H9 (cell line): Measurements from ENCODE around the gene PRPF19. TPM values are rescaled to one million over a fixed set of nuclear protein-coding genes. Genes with fewer than 3 reads are reported as not detected.

ENCODE experiments used
- DNase-seq: peaks from one replicate; pipeline ENCODE4 v3.0.0-alpha.2; 2017
- H2AFZ ChIP-seq: one replicate; pipeline ENCODE4 v1.6.1; 2013; ENCODE audit warnings: mild to moderate bottlenecking, low read length, control low read depth, moderate library complexity
- H2AK5ac ChIP-seq: 2 replicates; pipeline ENCODE4 v1.6.1; 2013; ENCODE audit warnings: low read length, control low read depth, mixed read lengths; ENCODE audit not compliant: insufficient read length
- H2BK120ac ChIP-seq: one replicate; pipeline ENCODE4 v1.6.1; 2013; ENCODE audit warnings: low read depth, mild to moderate bottlenecking, low read length, control low read depth, inconsistent platforms; ENCODE audit not compliant: poor library complexity, severe bottlenecking
- H2BK12ac ChIP-seq: 2 replicates; pipeline ENCODE4 v1.6.1; 2013; ENCODE audit warnings: low read length, control low read depth, mixed read lengths, low read depth; ENCODE audit not compliant: insufficient read length
- H2BK15ac ChIP-seq: 2 replicates; pipeline ENCODE4 v1.6.1; 2013; ENCODE audit warnings: low read depth, low read length, control low read depth
- H2BK20ac ChIP-seq: one replicate; pipeline ENCODE4 v1.6.1; 2013; ENCODE audit warnings: low read depth, mild to moderate bottlenecking, low read length, control low read depth, inconsistent platforms; ENCODE audit not compliant: poor library complexity, severe bottlenecking
- H2BK5ac ChIP-seq: 2 replicates; pipeline ENCODE4 v1.6.1; 2013; ENCODE audit warnings: low read length, control low read depth, mixed read lengths; ENCODE audit not compliant: insufficient read length
- H3K14ac ChIP-seq: 2 replicates; pipeline ENCODE4 v1.6.1; 2013; ENCODE audit warnings: low read length, control low read depth; ENCODE audit not compliant: insufficient read depth
- H3K18ac ChIP-seq: 2 replicates; pipeline ENCODE4 v1.6.1; 2013; ENCODE audit warnings: low read depth, mild to moderate bottlenecking, mixed read lengths, low read length, control low read depth; ENCODE audit not compliant: insufficient read length
- H3K23ac ChIP-seq: 2 replicates; pipeline ENCODE4 v1.6.1; 2013; ENCODE audit warnings: low read length, control low read depth, mixed read lengths, low read depth; ENCODE audit not compliant: insufficient read length
- H3K23me2 ChIP-seq: 2 replicates; pipeline ENCODE4 v1.6.1; 2013; ENCODE audit warnings: low read depth, mild to moderate bottlenecking, mixed read lengths, low read length, control low read depth; ENCODE audit not compliant: insufficient read length, poor library complexity, severe bottlenecking
- H3K27ac ChIP-seq: 2 replicates; pipeline ENCODE4 v1.5.1; 2013; ENCODE audit warnings: low read length, control low read depth, mixed read lengths, low read depth; ENCODE audit not compliant: insufficient read length
- H3K27me3 ChIP-seq: 2 replicates; pipeline ENCODE4 v1.6.1; 2013; ENCODE audit warnings: low read length, control low read depth, inconsistent platforms; ENCODE audit not compliant: insufficient read depth
- H3K4ac ChIP-seq: 2 replicates; pipeline ENCODE4 v1.6.1; 2013; ENCODE audit warnings: low read depth, mild to moderate bottlenecking, control low read depth, inconsistent platforms, low read length, moderate library complexity
- H3K4me1 ChIP-seq: 2 replicates; pipeline ENCODE4 v1.6.1; 2013; ENCODE audit warnings: low read length, control low read depth, inconsistent platforms; ENCODE audit not compliant: insufficient read depth
- H3K4me2 ChIP-seq: 2 replicates; pipeline ENCODE4 v1.6.1; 2013; ENCODE audit warnings: low read length, control low read depth, mixed read lengths; ENCODE audit not compliant: insufficient read length, insufficient read depth
- H3K56ac ChIP-seq: 2 replicates; pipeline ENCODE4 v1.6.1; 2013; ENCODE audit warnings: low read depth, mild to moderate bottlenecking, mixed read lengths, low read length, control low read depth; ENCODE audit not compliant: insufficient read length
- H3K79me1 ChIP-seq: 2 replicates; pipeline ENCODE4 v1.6.1; 2013; ENCODE audit warnings: low read depth, mild to moderate bottlenecking, moderate library complexity, low read length, control low read depth, inconsistent platforms; ENCODE audit not compliant: insufficient read depth, poor library complexity, severe bottlenecking
- H3K79me2 ChIP-seq: 2 replicates; pipeline ENCODE4 v1.6.1; 2013; ENCODE audit warnings: low read length, control low read depth, inconsistent platforms; ENCODE audit not compliant: insufficient read depth
- H3K9ac ChIP-seq: 2 replicates; pipeline ENCODE4 v1.6.1; 2013; ENCODE audit warnings: low read length, control low read depth, mixed read lengths; ENCODE audit not compliant: insufficient read length; ENCODE audit errors: extremely low read depth
- H3K9me3 ChIP-seq: one replicate; pipeline ENCODE4 v1.6.1; 2013; ENCODE audit warnings: low read depth, low read length, inconsistent platforms; ENCODE audit not compliant: control insufficient read depth
- H3T11ph ChIP-seq: one replicate; pipeline ENCODE4 v1.6.1; 2013; ENCODE audit warnings: mild to moderate bottlenecking, low read length, control low read depth, inconsistent platforms
- H4K20me1 ChIP-seq: one replicate; pipeline ENCODE4 v1.6.1; 2013; ENCODE audit not compliant: control insufficient read depth, insufficient read length, insufficient read depth
- H4K5ac ChIP-seq: 2 replicates; pipeline ENCODE4 v1.6.1; 2013; ENCODE audit warnings: low read depth, mild to moderate bottlenecking, mixed read lengths, low read length, control low read depth; ENCODE audit not compliant: insufficient read length
- H4K8ac ChIP-seq: replicated peaks from 2 replicates; pipeline ENCODE4 v1.6.1; 2013; ENCODE audit warnings: low read length, control low read depth, mixed read lengths, low read depth; ENCODE audit not compliant: insufficient read length
- H4K91ac ChIP-seq: 2 replicates; pipeline ENCODE4 v1.6.1; 2013; ENCODE audit warnings: low read depth, mild to moderate bottlenecking, moderate library complexity, mixed read lengths, low read length, control low read depth; ENCODE audit not compliant: insufficient read length
- H3K27ac Mint-ChIP-seq, 3 experiments: 2 replicates in 2 of 3; 3 replicates in 1 of 3; pipeline ENCODE4 v1.8.0; 2020 to 2021; ENCODE audit warnings: mixed read lengths in 3 of 3, mild to moderate bottlenecking in 1 of 3, moderate library complexity in 1 of 3
- H3K27me3 Mint-ChIP-seq: 2 replicates; pipeline ENCODE4 v1.8.0; 2021; ENCODE audit warnings: low read depth, mild to moderate bottlenecking, moderate library complexity, mixed read lengths
- H3K36me3 Mint-ChIP-seq, 3 experiments: 2 replicates in 2 of 3; 3 replicates in 1 of 3; pipeline ENCODE4 v1.8.0; 2020 to 2021; ENCODE audit warnings: low read depth in 3 of 3, mixed read lengths in 3 of 3; ENCODE audit not compliant: insufficient read depth in 1 of 3
- H3K4me1 Mint-ChIP-seq, 2 experiments: 2 replicates each; pipeline ENCODE4 v1.8.0; 2020; ENCODE audit warnings: mixed read lengths in 2 of 2
- H3K4me3 Mint-ChIP-seq, 2 experiments: 2 replicates in 1 of 2; 3 replicates in 1 of 2; pipeline ENCODE4 v1.8.0; 2020 to 2021; ENCODE audit warnings: mild to moderate bottlenecking in 2 of 2, mixed read lengths in 2 of 2, moderate library complexity in 1 of 2
- H3K9me3 Mint-ChIP-seq, 2 experiments: 2 replicates in 1 of 2; 3 replicates in 1 of 2; pipeline ENCODE4 v1.8.0; 2020; ENCODE audit warnings: mild to moderate bottlenecking in 2 of 2, mixed read lengths in 2 of 2, moderate library complexity in 1 of 2
- CTCF ChIP-seq: fragments of 200-600 bp; sonication (generic); conservative IDR thresholded peaks from 3 replicates; pipeline ENCODE4 v1.8.0; 2021; ENCODE audit warnings: antibody characterized with exemption, mild to moderate bottlenecking
- WGBS: extraction: QIAGEN DNeasy Blood & Tissue Kit; methylation state at CpG from one replicate; pipeline ENCODE4 v1.1.7; 2013; ENCODE audit warnings: missing lambda C conversion rate, low lambda C conversion rate, mixed read lengths; ENCODE audit not compliant: insufficient read length; ENCODE audit errors: extremely low coverage; 5-methylcytosine and 5-hydroxymethylcytosine counted together
- total RNA-seq: library from RNA; stranded (reverse); gene quantifications from 2 replicates; pipeline ENCODE4 v1.2.1, GENCODE V29; 2021

Gene PRPF19
- total RNA-seq, 1 experiment from 2014 or later: 130 TPM

- no peaks in the 10 kb centered on the region for H3K9me3 Mint-ChIP-seq
- Histone ChIP-seq H2BK120ac (no peak overlapping the region), H4K20me1 (no peaks in the 10 kb centered on the region), H3K14ac (no peak overlapping the region), H3K4me2 (no peak overlapping the region), H2BK5ac (no peak overlapping the region), H3K23me2 (peaks cover 2% of the 10 kb centered on the region), H3T11ph (no peak overlapping the region), H2AK5ac (no peak overlapping the region), H3K9ac (no peak overlapping the region), H3K23ac (no peak overlapping the region), H2BK12ac (no peak overlapping the region), H3K79me2 (no peaks in the 10 kb centered on the region), H4K5ac (no peak overlapping the region), H2AFZ (no peak overlapping the region), H3K4me1 (peaks cover 2% of the 10 kb centered on the region; the same call in 1 of the 2 replicates), H4K91ac (no peak overlapping the region), H3K56ac (no peak overlapping the region), H3K18ac (no peak overlapping the region), H4K8ac (no peak overlapping the region), H2BK15ac (no peak overlapping the region), H3K27me3 (no peaks in the 10 kb centered on the region), H3K79me1 (no peaks in the 10 kb centered on the region), H2BK20ac (no peak overlapping the region), H3K27ac (no peak overlapping the region), H3K4ac (no peak overlapping the region), H3K9me3 (no peaks in the 10 kb centered on the region)
- peaks cover 35 to 67% (median 56%) of the 10 kb centered on the region in 3 experiments; a peak in 6 of 7 replicates for H3K36me3 Mint-ChIP-seq
- no CpG with 5 or more reads among the region's 4 CpGs for WGBS
- DNase-seq: no peak
- no peak overlapping the region for H3K27ac Mint-ChIP-seq
- no peaks in the 10 kb centered on the region; the same call in none of the 2 replicates for H3K27me3 Mint-ChIP-seq
- peaks cover 18 to 24% of the 10 kb centered on the region in 2 experiments for H3K4me1 Mint-ChIP-seq
- no peak overlapping the region for H3K4me3 Mint-ChIP-seq
- no peak for TF ChIP-seq CTCF
These were observed 24.0 kb upstream of the PRPF19 start for GRCh38 chr11:60930394-60930793.
